NCI-H146 (cell line): ENCODE results near the gene PRRT4.

Experiments used
- DNase-seq: peaks from one replicate; lab custom pipeline; 2025; lab: John Stamatoyannopoulos, UW

The PRRT4 gene

GRCh38 chr7:128361411-128362379, at the start of gene PRRT4:
TSS of gene PRRT4 (minus strand) at chr7:128361690.
- DNase-seq = peak; percentile 59

- DNase-seq = no peak
Observed at GRCh38 chr7:128410451-128410753, 48.9 kb upstream of the PRRT4 start.

- peak; percentile 79 for DNase-seq
Observed at GRCh38 chr7:128409596-128410450, 48.3 kb upstream of the PRRT4 start, which contains the start of gene IMPDH1. TSS of gene IMPDH1 (minus strand) at chr7:128409982. CDS start at chr7:128409901, 81 bp downstream.

GRCh38 chr7:128408709-128409595, 47.5 kb upstream of the PRRT4 start:
- peak; percentile 27 for DNase-seq

GRCh38 chr7:128407751-128408708, 46.5 kb upstream of the PRRT4 start:
- no peak for DNase-seq

GRCh38 chr7:128407233-128407589, 45.7 kb upstream of the PRRT4 start:
- DNase-seq = no peak

- DNase-seq = peak; percentile 36
Observed at GRCh38 chr7:128406314-128407232, 45.1 kb upstream of the PRRT4 start.

GRCh38 chr7:128405471-128406313, 44.2 kb upstream of the PRRT4 start:
- peak; percentile 70 for DNase-seq

- DNase-seq = peak; percentile 47
Observed at GRCh38 chr7:128404886-128405470, 43.5 kb upstream of the PRRT4 start.

GRCh38 chr7:128404143-128404681, 42.7 kb upstream of the PRRT4 start:
- peak; percentile 47 for DNase-seq

- no peak for DNase-seq
Observed at GRCh38 chr7:128403676-128404075, 42.2 kb upstream of the PRRT4 start.

GRCh38 chr7:128402356-128402755, 40.9 kb upstream of the PRRT4 start:
- DNase-seq = no peak

GRCh38 chr7:128400566-128400965, 39.1 kb upstream of the PRRT4 start:
- no peak for DNase-seq

- DNase-seq = no peak
Observed at GRCh38 chr7:128399991-128400390, 38.5 kb upstream of the PRRT4 start.

GRCh38 chr7:128398841-128399135, 37.3 kb upstream of the PRRT4 start:
- DNase-seq = no peak

- peak; percentile 18 for DNase-seq
Observed at GRCh38 chr7:128398016-128398840, 36.7 kb upstream of the PRRT4 start.

- DNase-seq = no peak
Observed at GRCh38 chr7:128396357-128396756, 34.9 kb upstream of the PRRT4 start.
